Activated CD4-positive, alpha-beta T cell treated with anti-CD3 and anti-CD28 coated beads, Interleukin-2, amount 50 U/mL, for 4 hours (primary cell): Measurements from ENCODE around the gene TICAM1.
"Not testable (repeated sequence)": the region's sequence is repeated elsewhere in the genome, so short reads cannot be mapped to it uniquely, and the experiment has no call there.

Source experiments
- DNase-seq, 2 experiments: peaks; one replicate each; pipeline ENCODE4 v3.0.0-alpha.2; 2020

Gene TICAM1

DNA sequence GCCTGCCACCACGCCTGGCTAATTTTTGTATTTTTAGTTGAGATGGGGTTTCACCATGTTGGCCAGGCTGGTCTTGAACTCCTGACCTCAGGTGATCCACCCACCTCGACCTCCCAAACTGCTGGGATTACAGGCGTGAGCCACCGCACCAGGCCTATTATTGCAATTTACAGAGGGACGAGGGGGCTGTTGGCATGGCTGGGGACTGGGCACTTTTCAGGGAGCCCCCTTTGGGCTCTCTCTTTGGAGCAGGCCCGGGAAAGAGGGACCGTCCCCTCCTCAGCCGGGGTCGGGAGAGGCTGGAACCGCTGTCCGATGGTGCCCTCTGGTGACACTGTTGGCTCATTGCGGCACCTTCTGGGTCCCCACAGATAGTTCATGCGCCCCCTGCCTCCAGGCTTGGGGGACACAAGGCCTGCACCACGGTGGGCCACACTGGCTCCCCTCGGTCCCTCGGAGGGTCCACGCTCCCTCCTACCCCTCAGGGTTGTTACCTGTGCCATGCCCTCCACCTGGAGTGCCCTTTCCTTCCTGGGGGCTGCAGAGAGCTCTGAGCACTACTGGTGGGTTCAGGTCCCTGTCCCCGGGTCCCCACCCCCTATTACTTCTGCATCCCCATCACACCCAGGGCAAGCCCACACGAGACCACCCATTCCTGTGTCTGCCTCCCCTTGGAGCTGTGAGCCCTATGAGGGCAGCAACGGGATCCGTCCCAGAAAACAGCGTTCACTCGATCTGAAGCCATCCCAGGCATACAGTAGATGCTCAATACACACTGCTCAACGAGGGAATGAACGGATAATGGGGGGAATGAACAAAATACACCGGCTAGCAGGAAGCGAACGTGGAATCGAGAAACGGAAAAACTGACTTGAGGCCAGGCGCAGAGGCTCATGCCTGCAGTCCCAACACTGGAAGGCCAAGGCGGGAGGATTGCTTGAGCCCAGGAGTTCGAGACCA, 27.5 kb downstream of the TICAM1 start:
- DNase-seq, result peak; percentile 52 to 53

DNA sequence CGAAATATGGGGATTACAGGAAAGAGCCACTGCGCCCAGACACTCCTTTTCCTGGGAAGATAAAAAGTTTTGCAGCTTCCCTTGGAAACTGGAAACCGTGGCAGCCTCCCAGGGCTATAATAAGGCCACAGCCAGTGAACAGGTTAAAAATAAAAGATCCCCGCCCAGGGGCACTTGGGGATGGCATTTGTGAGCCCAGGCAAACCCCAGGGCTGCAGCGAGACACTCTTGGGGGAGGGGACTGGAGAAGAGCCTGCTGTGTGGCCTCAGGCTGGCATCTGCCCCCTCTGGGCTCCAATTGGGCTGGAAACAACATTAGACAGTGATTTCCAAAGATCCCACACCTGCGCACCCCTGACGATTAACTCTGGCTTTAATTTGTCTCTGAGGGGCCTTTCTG, 28.8 kb downstream of the TICAM1 start:
- no peak for DNase-seq

DNA sequence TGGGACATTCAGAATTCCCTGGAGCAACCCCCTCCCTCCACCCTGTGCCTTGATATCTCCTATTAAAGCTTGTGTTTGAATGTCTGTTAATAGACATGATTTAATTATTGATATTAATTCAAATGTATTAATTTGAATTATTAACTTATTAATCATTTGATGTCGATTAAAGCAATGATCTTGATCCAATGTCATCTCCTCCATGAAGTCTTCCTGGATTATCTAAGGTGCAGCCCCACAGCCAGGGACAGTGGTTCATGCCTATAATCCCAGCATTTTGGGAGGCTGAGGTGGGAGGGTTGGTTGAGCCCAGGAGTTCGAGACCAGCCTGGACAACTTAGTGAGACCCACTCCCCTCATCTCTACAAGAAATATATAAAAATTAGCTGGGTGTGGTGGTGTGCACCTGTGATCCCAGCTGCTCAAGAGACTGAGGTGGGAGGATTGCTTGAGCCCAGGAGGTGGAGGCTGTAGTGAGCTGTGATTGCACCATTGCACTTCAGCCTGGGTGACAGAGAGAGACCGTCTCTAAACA, 30.4 kb downstream of the TICAM1 start:
- no peak for DNase-seq

DNA sequence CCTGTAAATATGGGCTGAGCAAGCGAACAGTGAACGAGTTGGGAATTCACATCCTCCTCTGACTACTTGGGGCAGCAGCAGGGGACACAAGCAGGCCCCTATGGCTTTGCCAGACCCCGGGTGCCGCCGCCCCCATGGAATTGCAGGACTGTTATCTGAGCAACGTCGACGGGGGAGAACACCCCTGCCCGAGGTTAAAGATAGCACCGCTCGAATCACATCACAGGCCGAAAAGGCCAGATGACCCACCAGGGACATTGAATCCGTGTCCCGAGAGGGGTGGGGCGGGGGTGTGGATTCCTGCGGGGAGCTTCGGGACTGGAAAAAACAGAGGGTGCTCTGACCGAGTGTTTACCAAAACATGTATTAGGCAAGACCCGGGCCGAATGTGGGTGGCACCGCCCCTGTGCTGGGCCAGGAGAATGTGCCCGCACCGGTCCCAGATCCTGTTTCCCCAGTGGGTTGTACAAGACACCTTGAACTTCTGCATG, 30.9 kb downstream of the TICAM1 start:
- no peak for DNase-seq

DNA sequence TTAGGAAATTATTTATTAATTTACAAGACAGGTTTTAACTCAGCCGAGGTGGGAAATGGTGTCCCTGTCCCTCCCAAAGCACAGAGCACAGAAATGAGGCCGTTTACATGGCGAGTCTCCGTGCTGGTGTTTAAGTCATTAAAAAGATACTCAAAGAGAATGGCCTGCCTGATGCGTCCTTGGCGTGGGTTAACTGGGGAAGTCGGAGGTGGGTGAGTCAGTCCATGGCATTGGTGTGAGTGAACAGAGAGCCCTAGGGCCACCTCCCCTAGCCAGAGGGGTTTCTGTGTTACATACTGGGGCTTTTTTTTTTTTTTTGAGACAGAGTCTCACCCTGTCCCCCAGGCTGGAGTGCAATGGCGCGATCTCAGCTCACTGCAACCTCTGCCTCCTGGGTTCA, 36.1 kb downstream of the TICAM1 start:
- DNase-seq, result no peak

DNA sequence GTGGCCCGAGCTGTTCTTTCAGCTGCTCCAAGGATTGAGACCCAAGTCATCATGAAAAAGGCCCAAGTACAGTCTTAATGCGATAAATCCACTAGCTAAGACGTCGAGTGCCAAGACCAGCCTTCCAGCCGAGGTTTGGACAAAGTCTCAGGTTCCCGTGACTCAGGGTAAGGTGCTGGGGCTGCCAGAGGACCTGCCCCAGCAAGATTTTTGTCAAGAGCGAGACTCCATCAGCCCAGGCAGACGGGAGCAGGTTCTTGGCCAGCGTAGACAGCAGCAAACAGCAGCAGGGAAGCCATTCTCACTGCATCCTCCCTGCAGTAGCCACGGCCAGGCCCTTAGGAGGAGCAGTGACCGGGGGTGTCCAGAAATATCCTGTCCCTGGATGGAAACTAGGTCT, 36.5 kb downstream of the TICAM1 start:
- DNase-seq, result no peak

DNA sequence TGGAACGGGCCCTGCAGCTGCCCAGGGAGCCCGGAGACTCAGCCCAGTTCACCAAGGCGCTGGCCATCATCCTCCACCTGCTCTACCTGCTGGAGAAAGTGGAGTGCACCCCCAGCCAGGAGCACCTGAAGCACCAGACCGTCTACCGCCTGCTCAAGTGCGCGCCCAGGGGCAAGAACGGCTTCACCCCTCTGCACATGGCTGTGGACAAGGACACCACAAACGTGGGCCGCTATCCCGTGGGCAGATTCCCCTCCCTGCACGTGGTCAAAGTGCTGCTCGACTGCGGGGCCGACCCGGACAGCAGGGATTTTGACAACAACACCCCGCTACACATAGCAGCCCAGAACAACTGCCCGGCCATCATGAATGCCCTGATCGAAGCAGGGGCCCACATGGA, 38.2 kb downstream of the TICAM1 start:
- not testable (repeated sequence) for DNase-seq

DNA sequence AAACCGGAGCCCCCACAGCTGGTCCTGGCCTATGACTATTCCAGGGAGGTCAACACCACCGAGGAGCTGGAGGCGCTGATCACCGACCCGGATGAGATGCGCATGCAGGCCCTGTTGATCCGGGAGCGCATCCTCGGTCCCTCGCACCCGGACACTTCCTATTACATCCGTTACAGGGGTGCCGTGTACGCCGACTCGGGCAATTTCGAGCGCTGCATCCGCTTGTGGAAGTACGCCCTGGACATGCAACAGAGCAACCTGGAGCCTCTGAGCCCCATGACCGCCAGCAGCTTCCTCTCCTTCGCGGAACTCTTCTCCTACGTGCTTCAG, 38.7 kb downstream of the TICAM1 start:
- DNase-seq, result not testable (repeated sequence)

DNA sequence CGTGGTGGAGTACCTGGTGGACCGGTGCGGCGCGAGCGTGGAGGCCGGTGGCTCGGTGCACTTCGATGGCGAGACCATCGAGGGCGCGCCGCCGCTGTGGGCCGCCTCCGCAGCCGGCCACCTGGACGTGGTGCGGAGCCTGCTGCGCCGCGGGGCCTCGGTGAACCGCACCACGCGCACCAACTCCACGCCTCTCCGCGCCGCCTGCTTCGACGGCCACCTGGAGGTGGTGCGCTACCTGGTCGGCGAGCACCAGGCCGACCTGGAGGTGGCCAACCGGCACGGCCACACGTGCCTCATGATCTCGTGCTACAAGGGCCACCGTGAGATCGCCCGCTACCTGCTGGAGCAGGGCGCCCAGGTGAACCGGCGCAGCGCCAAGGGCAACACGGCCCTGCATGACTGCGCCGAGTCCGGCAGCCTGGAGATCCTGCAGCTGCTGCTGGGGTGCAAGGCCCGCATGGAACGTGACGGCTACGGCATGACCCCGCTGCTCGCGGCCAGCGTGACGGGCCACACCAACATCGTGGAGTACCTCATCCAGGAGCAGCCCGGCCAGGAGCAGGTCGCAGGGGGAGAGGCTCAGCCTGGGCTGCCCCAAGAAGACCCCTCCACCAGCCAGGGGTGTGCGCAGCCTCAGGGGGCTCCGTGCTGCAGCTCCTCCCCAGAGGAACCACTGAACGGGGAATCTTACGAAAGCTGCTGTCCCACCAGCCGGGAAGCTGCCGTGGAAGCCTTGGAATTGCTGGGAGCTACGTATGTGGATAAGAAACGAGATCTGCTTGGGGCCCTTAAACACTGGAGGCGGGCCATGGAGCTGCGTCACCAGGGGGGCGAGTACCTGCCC, 39.3 kb downstream of the TICAM1 start:
- not testable (repeated sequence) for DNase-seq

DNA sequence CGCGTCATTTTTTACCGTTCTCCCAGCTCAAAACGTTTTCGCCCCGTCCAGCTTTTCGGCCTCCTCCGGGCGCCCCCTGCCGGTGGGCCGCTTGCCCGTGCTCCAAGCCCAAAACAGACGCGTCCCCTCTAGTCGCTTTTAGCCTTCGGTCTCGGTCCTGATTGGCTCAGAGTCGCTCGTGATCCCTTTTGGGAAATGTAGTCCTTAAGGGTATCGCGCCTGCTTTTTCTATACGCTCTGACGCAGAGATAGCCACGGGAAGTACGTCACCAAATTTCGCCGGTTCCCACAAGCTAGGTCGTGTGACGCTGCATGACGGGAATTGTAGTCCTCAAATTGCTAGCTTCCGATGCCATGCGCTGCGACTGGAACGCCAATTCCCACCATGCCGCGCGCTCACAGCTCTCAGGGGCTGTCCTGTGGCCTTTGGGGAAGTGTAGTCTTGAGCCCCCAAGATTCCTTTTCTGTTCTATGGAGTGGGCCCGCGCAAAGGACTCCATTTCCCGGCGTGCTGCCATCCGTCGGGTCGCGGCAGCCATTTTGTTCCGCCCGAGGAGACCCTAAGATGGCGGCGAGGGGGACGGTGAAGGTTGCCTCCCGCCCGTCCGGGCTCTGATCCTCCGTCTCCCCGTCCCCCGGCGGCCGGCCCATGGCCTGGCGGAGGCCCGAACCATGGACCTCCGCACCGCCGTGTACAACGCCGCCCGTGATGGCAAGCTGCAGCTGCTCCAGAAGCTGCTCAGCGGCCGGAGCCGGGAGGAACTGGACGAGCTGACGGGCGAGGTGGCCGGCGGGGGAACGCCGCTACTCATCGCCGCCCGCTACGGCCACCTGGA, 40.1 kb downstream of the TICAM1 start, which contains the start of gene FEM1A:
Gene FEM1A (plus strand): TSS at position 552 of the 836 bp plus-strand sequence. CDS start 121 bp downstream, at position 673.
- peak; percentile 98 to 99 for DNase-seq

DNA sequence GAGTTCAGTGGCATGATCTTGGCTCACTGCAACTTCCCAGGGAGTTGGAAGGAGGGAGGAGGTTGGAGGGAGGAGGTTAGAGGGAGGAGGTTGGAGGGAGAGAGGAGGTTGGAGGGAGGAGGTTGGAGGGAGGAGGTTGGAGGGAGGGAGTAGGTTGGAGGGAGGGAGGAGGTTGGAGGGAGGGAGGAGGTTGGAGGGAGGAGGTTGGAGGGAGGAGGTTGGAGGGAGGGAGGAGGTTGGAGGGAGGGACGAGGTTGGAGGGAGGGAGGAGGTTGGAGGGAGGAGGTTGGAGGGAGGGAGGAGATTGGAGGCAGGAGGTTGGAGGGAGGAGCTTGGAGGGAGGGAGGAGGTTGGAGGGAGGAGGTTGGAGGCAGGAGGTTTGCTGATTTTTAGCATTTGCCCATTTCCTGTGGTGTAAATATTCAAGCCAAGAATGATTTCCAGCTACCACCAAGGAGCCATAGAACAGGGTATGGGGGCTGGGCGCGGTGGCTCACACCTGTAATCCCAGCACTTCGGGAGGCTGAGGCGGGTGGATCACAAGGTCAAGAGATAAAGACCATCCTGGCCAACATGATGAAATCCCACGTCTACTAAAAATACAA, 45.0 kb downstream of the TICAM1 start:
- DNase-seq, result not testable (repeated sequence)

DNA sequence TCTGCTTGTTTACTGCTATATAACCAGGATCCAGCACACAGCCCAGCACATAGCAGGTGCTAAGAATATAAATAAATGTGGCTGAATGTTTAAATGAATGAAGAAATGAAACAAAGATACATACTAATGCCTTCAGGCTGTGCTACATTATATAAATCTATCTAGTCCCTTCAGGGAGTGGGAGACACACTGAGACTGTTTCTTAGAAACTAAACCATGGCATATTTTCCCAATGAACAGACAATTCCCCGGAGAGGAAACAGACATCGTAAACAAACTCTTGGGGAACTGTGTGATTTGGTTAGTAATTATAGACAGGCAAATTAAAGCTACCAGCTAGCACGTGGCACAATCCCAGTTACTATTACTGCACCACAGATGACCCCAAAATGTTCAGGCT, 49.7 kb downstream of the TICAM1 start:
- DNase-seq, result no peak

DNA sequence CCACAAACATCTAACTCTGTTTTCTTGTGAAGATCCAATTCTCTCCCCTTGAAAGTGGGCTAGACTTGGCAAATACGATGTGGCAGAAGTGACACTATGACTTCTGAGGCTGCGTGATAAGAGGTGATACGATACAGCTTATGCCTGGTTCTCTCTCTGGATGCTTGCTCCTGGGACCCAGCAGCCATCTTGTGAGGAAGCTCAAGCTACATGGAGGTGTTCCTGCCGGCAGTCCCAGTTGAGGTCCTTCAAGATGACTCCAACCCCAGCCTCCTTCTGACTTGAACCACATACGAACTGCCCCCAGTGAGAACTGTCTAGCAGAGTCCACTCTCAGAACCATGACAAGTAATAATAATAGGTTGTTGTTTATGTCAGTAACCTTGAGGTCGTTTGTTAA, 50.7 kb downstream of the TICAM1 start:
- no peak for DNase-seq

DNA sequence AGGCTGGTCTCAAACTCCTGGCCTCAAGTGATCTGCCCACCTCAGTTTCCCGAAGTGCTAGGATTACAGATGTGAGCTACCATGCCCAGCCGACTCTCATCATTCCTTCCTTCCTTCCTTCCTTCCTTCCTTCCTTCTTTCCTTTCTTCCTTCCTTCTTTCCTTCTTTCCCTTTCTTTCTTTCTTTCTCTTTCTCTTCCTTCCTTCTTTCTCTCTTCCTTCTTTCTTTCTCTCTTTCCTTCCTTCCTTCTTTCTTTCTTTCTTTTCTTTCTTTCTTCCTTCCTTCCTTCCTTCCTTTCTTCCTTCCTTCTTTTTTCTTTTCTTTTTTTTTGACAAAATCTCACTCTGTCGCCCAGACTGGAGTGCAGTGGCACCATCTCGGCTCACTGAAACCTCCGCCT, 53.4 kb downstream of the TICAM1 start:
- not testable (repeated sequence) for DNase-seq

DNA sequence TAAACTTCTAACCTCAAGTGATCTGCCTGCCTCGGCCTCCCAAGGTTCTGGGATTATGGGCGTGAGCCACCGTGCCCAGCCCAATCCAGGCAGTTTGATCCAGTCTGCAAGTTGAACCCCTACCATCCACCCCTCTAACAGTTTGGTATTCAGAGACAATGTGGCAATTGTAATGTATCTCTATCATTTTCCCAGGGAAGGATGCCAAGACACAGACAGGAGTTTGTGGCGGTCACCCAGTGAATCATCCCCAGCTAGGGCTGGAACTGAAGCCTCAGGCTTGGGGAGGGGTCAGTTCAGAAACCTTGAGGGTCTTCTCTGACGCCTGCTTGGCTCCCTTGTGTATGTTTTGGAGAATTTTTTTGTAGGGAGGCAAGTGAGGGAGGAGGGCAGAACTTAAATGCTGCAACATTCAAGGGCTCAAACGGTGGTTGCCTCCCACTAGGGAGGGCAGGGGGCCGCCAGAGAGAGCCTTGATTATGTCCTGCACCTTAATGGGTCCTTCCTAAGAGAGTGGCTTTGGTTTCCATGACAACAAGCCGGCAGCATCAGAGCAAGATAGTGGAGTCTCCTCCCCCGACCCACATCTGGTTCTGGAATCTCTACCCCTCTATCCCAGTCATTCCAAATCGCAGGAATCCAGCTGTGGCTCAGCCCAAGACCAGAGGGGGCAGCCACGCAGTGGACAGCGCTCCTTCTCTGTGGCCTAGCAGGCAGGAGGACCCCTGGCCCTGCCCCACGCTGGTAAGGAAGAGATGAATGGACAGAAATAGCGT, 54.9 kb downstream of the TICAM1 start:
- no peak for DNase-seq

DNA sequence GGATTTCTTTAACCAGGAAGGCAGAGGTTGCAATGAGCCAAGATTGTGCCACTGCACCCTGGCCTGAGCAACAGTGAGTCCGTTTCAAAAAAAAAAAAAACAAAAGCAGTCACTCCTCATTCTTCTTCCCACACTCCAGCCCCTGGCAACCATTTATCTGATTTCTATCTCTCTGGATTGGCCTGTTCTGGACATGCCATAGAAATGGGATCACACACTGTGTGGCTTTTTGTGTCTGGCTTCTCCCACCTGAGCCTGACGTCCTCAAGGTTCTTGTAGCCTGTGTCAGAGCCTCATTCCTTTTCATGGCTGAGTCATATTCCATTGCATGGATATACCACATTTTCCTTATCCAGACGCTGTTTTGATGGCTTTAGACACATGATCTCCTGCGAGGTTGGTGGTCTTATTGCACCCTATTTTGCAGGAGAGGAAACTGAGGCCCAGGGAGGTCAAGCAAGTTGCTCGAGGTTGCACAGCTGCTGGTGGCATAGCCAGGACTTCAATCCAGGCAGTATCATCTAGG, 55.8 kb downstream of the TICAM1 start:
- DNase-seq, result no peak

DNA sequence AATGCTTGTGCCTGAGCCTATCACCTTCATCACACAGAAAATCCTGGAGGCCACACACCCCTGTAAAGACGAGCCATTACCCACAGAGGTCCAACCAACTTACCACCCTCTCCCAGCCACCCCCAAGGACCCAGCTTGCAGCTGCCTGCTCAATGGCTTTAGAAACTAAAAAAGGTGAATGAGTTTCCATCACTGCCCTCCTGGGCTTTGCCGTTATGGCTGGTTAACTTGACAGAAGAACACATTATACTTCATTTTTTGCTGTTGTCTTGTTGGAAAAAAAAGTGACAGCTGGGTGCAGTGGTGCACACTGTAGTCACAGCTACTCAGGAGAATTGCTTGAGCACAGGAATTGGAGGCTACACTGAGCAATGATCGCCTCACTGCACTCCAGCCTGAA, 57.4 kb downstream of the TICAM1 start:
- no peak for DNase-seq

DNA sequence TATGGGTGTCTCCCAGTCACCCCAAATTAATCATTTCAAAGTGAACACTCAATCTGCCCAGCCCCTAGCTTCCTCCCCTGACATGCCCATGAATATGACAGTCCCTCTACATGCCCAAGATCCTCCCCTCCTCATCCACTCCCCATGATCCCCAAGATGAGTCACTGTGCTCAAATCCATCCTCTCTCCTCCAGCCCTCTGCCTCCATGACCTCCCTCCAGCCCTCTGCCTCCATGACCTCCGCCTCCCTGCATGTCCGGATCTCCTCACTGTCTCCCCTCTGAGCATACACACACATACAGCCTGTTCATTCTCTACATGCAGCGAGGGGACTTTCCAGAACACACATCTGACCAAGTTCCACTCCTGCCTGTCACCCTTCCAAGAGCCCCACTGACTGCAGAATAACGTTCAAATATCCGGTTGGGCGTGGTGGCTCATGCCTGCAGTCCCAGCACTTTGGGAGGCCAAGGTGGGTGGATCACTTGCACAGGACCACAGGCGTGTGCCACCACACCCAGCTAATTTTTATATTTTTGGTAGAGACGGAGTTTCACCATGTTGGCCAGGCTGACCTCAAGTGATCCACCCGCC, 58.4 kb downstream of the TICAM1 start:
- DNase-seq, result no peak

DNA sequence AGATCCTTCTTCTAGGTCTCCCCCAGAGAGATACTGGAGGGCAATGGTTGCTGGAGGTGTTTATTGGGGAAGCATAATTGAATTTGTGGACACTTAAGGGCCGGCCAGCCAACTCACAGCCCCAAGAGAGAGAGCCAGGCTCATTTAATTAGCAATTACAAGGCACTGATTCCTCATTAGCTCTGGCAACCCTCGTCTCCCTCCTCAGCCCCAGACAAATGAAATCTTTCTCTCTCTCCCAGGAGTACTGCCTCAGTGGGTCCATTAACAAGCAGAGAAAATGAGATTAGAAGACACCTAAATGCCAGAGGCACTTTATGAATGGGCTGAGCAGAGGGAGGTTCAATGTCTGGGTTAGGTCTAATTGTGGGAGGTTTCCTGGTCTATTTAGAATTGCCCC, 58.9 kb downstream of the TICAM1 start:
- no peak for DNase-seq
